Esophagus muscularis mucosa (tissue), 3 donors: ENCODE measurements around the gene ZCWPW1.

Experiments
- EP300 ChIP-seq: sonication (generic); formaldehyde crosslinking; IDR thresholded peaks from one replicate; pipeline ENCODE4 v1.6.1; 2017; ENCODE audit warnings: antibody characterized with exemption
- TF ChIP-seq, protein P1 (sequence below), 3 experiments: fragments of 200-600 bp in 2 of 3; fragments of 450-650 bp in 1 of 3; sonication (generic) in 2 of 3; IDR thresholded peaks; one replicate each; pipeline ENCODE4 v1.5.1; 2017 to 2019; ENCODE audit warnings: antibody characterized with exemption in 3 of 3, mild to moderate bottlenecking in 2 of 3, moderate library complexity in 1 of 3

GRCh38 chr7:100446040-100446439 is 17.5 kb upstream of the ZCWPW1 start:
- TF ChIP-seq, protein P1, sequence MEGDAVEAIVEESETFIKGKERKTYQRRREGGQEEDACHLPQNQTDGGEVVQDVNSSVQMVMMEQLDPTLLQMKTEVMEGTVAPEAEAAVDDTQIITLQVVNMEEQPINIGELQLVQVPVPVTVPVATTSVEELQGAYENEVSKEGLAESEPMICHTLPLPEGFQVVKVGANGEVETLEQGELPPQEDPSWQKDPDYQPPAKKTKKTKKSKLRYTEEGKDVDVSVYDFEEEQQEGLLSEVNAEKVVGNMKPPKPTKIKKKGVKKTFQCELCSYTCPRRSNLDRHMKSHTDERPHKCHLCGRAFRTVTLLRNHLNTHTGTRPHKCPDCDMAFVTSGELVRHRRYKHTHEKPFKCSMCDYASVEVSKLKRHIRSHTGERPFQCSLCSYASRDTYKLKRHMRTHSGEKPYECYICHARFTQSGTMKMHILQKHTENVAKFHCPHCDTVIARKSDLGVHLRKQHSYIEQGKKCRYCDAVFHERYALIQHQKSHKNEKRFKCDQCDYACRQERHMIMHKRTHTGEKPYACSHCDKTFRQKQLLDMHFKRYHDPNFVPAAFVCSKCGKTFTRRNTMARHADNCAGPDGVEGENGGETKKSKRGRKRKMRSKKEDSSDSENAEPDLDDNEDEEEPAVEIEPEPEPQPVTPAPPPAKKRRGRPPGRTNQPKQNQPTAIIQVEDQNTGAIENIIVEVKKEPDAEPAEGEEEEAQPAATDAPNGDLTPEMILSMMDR (IDR thresholded peaks at IDR 0.05), result no peak
- no peak for TF ChIP-seq EP300
